H9 (cell line): ENCODE results near the gene IRF4. TPM values are rescaled to one million over a fixed set of nuclear protein-coding genes. Genes with fewer than 3 reads are reported as not detected.

Experiments used
- DNase-seq: peaks from one replicate; pipeline ENCODE4 v3.0.0-alpha.2; 2017
- H2AFZ ChIP-seq: one replicate; pipeline ENCODE4 v1.6.1; 2013; ENCODE audit warnings: mild to moderate bottlenecking, low read length, control low read depth, moderate library complexity
- H2AK5ac ChIP-seq: 2 replicates; pipeline ENCODE4 v1.6.1; 2013; ENCODE audit warnings: low read length, control low read depth, mixed read lengths; ENCODE audit not compliant: insufficient read length
- H2BK120ac ChIP-seq: one replicate; pipeline ENCODE4 v1.6.1; 2013; ENCODE audit warnings: low read depth, mild to moderate bottlenecking, low read length, control low read depth, inconsistent platforms; ENCODE audit not compliant: poor library complexity, severe bottlenecking
- H2BK12ac ChIP-seq: 2 replicates; pipeline ENCODE4 v1.6.1; 2013; ENCODE audit warnings: low read length, control low read depth, mixed read lengths, low read depth; ENCODE audit not compliant: insufficient read length
- H2BK15ac ChIP-seq: 2 replicates; pipeline ENCODE4 v1.6.1; 2013; ENCODE audit warnings: low read depth, low read length, control low read depth
- H2BK20ac ChIP-seq: one replicate; pipeline ENCODE4 v1.6.1; 2013; ENCODE audit warnings: low read depth, mild to moderate bottlenecking, low read length, control low read depth, inconsistent platforms; ENCODE audit not compliant: poor library complexity, severe bottlenecking
- H2BK5ac ChIP-seq: 2 replicates; pipeline ENCODE4 v1.6.1; 2013; ENCODE audit warnings: low read length, control low read depth, mixed read lengths; ENCODE audit not compliant: insufficient read length
- H3K14ac ChIP-seq: 2 replicates; pipeline ENCODE4 v1.6.1; 2013; ENCODE audit warnings: low read length, control low read depth; ENCODE audit not compliant: insufficient read depth
- H3K18ac ChIP-seq: 2 replicates; pipeline ENCODE4 v1.6.1; 2013; ENCODE audit warnings: low read depth, mild to moderate bottlenecking, mixed read lengths, low read length, control low read depth; ENCODE audit not compliant: insufficient read length
- H3K23ac ChIP-seq: 2 replicates; pipeline ENCODE4 v1.6.1; 2013; ENCODE audit warnings: low read length, control low read depth, mixed read lengths, low read depth; ENCODE audit not compliant: insufficient read length
- H3K23me2 ChIP-seq: 2 replicates; pipeline ENCODE4 v1.6.1; 2013; ENCODE audit warnings: low read depth, mild to moderate bottlenecking, mixed read lengths, low read length, control low read depth; ENCODE audit not compliant: insufficient read length, poor library complexity, severe bottlenecking
- H3K27ac ChIP-seq: 2 replicates; pipeline ENCODE4 v1.5.1; 2013; ENCODE audit warnings: low read length, control low read depth, mixed read lengths, low read depth; ENCODE audit not compliant: insufficient read length
- H3K27me3 ChIP-seq: 2 replicates; pipeline ENCODE4 v1.6.1; 2013; ENCODE audit warnings: low read length, control low read depth, inconsistent platforms; ENCODE audit not compliant: insufficient read depth
- H3K4ac ChIP-seq: 2 replicates; pipeline ENCODE4 v1.6.1; 2013; ENCODE audit warnings: low read depth, mild to moderate bottlenecking, control low read depth, inconsistent platforms, low read length, moderate library complexity
- H3K4me1 ChIP-seq: 2 replicates; pipeline ENCODE4 v1.6.1; 2013; ENCODE audit warnings: low read length, control low read depth, inconsistent platforms; ENCODE audit not compliant: insufficient read depth
- H3K4me2 ChIP-seq: 2 replicates; pipeline ENCODE4 v1.6.1; 2013; ENCODE audit warnings: low read length, control low read depth, mixed read lengths; ENCODE audit not compliant: insufficient read length, insufficient read depth
- H3K56ac ChIP-seq: 2 replicates; pipeline ENCODE4 v1.6.1; 2013; ENCODE audit warnings: low read depth, mild to moderate bottlenecking, mixed read lengths, low read length, control low read depth; ENCODE audit not compliant: insufficient read length
- H3K79me1 ChIP-seq: 2 replicates; pipeline ENCODE4 v1.6.1; 2013; ENCODE audit warnings: low read depth, mild to moderate bottlenecking, moderate library complexity, low read length, control low read depth, inconsistent platforms; ENCODE audit not compliant: insufficient read depth, poor library complexity, severe bottlenecking
- H3K79me2 ChIP-seq: 2 replicates; pipeline ENCODE4 v1.6.1; 2013; ENCODE audit warnings: low read length, control low read depth, inconsistent platforms; ENCODE audit not compliant: insufficient read depth
- H3K9ac ChIP-seq: 2 replicates; pipeline ENCODE4 v1.6.1; 2013; ENCODE audit warnings: low read length, control low read depth, mixed read lengths; ENCODE audit not compliant: insufficient read length; ENCODE audit errors: extremely low read depth
- H3K9me3 ChIP-seq: one replicate; pipeline ENCODE4 v1.6.1; 2013; ENCODE audit warnings: low read depth, low read length, inconsistent platforms; ENCODE audit not compliant: control insufficient read depth
- H3T11ph ChIP-seq: one replicate; pipeline ENCODE4 v1.6.1; 2013; ENCODE audit warnings: mild to moderate bottlenecking, low read length, control low read depth, inconsistent platforms
- H4K20me1 ChIP-seq: one replicate; pipeline ENCODE4 v1.6.1; 2013; ENCODE audit not compliant: control insufficient read depth, insufficient read length, insufficient read depth
- H4K5ac ChIP-seq: 2 replicates; pipeline ENCODE4 v1.6.1; 2013; ENCODE audit warnings: low read depth, mild to moderate bottlenecking, mixed read lengths, low read length, control low read depth; ENCODE audit not compliant: insufficient read length
- H4K8ac ChIP-seq: replicated peaks from 2 replicates; pipeline ENCODE4 v1.6.1; 2013; ENCODE audit warnings: low read length, control low read depth, mixed read lengths, low read depth; ENCODE audit not compliant: insufficient read length
- H4K91ac ChIP-seq: 2 replicates; pipeline ENCODE4 v1.6.1; 2013; ENCODE audit warnings: low read depth, mild to moderate bottlenecking, moderate library complexity, mixed read lengths, low read length, control low read depth; ENCODE audit not compliant: insufficient read length
- H3K27ac Mint-ChIP-seq, 3 experiments: 2 replicates in 2 of 3; 3 replicates in 1 of 3; pipeline ENCODE4 v1.8.0; 2020 to 2021; ENCODE audit warnings: mixed read lengths in 3 of 3, mild to moderate bottlenecking in 1 of 3, moderate library complexity in 1 of 3
- H3K27me3 Mint-ChIP-seq: 2 replicates; pipeline ENCODE4 v1.8.0; 2021; ENCODE audit warnings: low read depth, mild to moderate bottlenecking, moderate library complexity, mixed read lengths
- H3K36me3 Mint-ChIP-seq, 3 experiments: 2 replicates in 2 of 3; 3 replicates in 1 of 3; pipeline ENCODE4 v1.8.0; 2020 to 2021; ENCODE audit warnings: low read depth in 3 of 3, mixed read lengths in 3 of 3; ENCODE audit not compliant: insufficient read depth in 1 of 3
- H3K4me1 Mint-ChIP-seq, 2 experiments: 2 replicates each; pipeline ENCODE4 v1.8.0; 2020; ENCODE audit warnings: mixed read lengths in 2 of 2
- H3K4me3 Mint-ChIP-seq, 2 experiments: 2 replicates in 1 of 2; 3 replicates in 1 of 2; pipeline ENCODE4 v1.8.0; 2020 to 2021; ENCODE audit warnings: mild to moderate bottlenecking in 2 of 2, mixed read lengths in 2 of 2, moderate library complexity in 1 of 2
- H3K9me3 Mint-ChIP-seq, 2 experiments: 2 replicates in 1 of 2; 3 replicates in 1 of 2; pipeline ENCODE4 v1.8.0; 2020; ENCODE audit warnings: mild to moderate bottlenecking in 2 of 2, mixed read lengths in 2 of 2, moderate library complexity in 1 of 2
- WGBS: extraction: QIAGEN DNeasy Blood & Tissue Kit; methylation state at CpG from one replicate; pipeline ENCODE4 v1.1.7; 2013; ENCODE audit warnings: missing lambda C conversion rate, low lambda C conversion rate, mixed read lengths; ENCODE audit not compliant: insufficient read length; ENCODE audit errors: extremely low coverage; 5-methylcytosine and 5-hydroxymethylcytosine counted together
- total RNA-seq: library from RNA; stranded (reverse); gene quantifications from 2 replicates; pipeline ENCODE4 v1.2.1, GENCODE V29; 2021
- TF ChIP-seq, protein P1 (sequence below): fragments of 200-600 bp; sonication (generic); conservative IDR thresholded peaks from 3 replicates; pipeline ENCODE4 v1.8.0; 2021; ENCODE audit warnings: antibody characterized with exemption, mild to moderate bottlenecking

Gene IRF4
- total RNA-seq, 1 experiment from 2014 or later = 0.31 TPM

DNA sequence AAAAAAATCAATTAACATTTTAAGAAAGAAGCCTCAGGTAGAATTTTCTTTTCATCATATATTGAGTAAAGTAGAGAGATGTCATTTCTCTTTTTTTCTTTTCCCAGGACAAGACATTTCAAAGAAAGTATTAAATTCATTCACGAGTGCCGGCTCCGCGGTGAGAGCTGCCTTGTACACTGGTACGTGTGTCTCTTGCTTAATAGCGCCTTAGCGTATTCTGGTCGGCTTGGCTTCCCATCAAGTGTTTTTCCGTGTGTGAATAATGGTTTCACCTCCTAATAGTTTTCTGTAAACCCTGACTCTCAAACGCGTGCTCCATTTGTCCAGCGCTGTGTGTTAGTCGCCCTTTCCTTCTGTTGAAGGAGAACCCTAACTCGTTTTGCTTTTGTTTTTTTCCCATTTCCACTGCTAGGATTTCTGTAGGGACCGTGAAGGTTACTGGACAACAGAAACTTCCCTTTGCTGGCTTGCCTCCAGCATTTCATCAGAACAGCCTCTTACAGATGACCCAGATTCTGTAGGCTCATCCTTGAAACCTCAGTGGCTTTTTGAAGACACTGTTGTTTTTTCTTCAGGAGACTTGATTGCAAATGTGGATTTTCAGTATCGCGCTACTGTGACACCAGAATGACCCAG, 45.7 kb upstream of the IRF4 start:
- TF ChIP-seq, protein P1, sequence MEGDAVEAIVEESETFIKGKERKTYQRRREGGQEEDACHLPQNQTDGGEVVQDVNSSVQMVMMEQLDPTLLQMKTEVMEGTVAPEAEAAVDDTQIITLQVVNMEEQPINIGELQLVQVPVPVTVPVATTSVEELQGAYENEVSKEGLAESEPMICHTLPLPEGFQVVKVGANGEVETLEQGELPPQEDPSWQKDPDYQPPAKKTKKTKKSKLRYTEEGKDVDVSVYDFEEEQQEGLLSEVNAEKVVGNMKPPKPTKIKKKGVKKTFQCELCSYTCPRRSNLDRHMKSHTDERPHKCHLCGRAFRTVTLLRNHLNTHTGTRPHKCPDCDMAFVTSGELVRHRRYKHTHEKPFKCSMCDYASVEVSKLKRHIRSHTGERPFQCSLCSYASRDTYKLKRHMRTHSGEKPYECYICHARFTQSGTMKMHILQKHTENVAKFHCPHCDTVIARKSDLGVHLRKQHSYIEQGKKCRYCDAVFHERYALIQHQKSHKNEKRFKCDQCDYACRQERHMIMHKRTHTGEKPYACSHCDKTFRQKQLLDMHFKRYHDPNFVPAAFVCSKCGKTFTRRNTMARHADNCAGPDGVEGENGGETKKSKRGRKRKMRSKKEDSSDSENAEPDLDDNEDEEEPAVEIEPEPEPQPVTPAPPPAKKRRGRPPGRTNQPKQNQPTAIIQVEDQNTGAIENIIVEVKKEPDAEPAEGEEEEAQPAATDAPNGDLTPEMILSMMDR = no peak
- DNase-seq = no peak
- Mint-ChIP-seq H3K27me3 (peaks cover 2% of the 10 kb centered on the region), H3K4me3 (no peak overlapping the region), H3K4me1 (no peaks in the 10 kb centered on the region), H3K27ac (no peak overlapping the region; a peak in 1 of 7 replicates), H3K36me3 (peaks cover 18 to 57% (median 24%) of the 10 kb centered on the region in 3 experiments), H3K9me3 (peaks cover 91 to 97% of the 10 kb centered on the region in 2 experiments)
- Histone ChIP-seq H4K5ac (no peak overlapping the region), H3K23ac (no peak overlapping the region), H3K18ac (no peak overlapping the region), H3K79me1 (no peaks in the 10 kb centered on the region), H4K20me1 (no peaks in the 10 kb centered on the region), H3K79me2 (no peaks in the 10 kb centered on the region), H3K56ac (no peak overlapping the region), H3K9me3 (peaks cover 89% of the 10 kb centered on the region), H2AFZ (no peak overlapping the region), H3K23me2 (no peaks in the 10 kb centered on the region), H3K14ac (no peak overlapping the region), H3K4me1 (no peaks in the 10 kb centered on the region), H3K27me3 (no peaks in the 10 kb centered on the region), H2BK12ac (no peak overlapping the region), H4K8ac (no peak overlapping the region), H3K4me2 (no peak overlapping the region), H3K27ac (no peak overlapping the region), H3T11ph (no peak overlapping the region), H2BK5ac (no peak overlapping the region), H4K91ac (no peak overlapping the region), H2BK15ac (no peak overlapping the region), H2BK120ac (no peak overlapping the region), H2BK20ac (no peak overlapping the region), H3K4ac (no peak overlapping the region), H2AK5ac (no peak overlapping the region), H3K9ac (no peak overlapping the region)
- no CpG with 5 or more reads among the region's 17 CpGs for WGBS
